HEK293 (cell line): ENCODE data around the gene SYNC.

Experiments used
- KLF9 ChIP-seq: fragments of 450-650 bp; formaldehyde crosslinking; IDR thresholded peaks from 2 replicates; pipeline ENCODE4 v1.5.1; 2016; ENCODE audit warnings: missing biosample characterization, missing genetic modification characterization, low read depth
- TCF7L2 ChIP-seq: IDR thresholded peaks from 2 replicates; pipeline ENCODE4 v1.6.1; 2011; ENCODE audit warnings: low read depth, mild to moderate bottlenecking, inconsistent platforms, low read length, moderate library complexity, borderline replicate concordance
- ZBTB7A ChIP-seq: fragments of 450-650 bp; formaldehyde crosslinking; IDR thresholded peaks from 2 replicates; pipeline ENCODE4 v1.5.1; 2016; ENCODE audit warnings: low read depth, missing biosample characterization, missing genetic modification characterization
- ZEB2 ChIP-seq: fragments of 450-650 bp; formaldehyde crosslinking; IDR thresholded peaks from 2 replicates; pipeline ENCODE4 v1.5.1; 2016; ENCODE audit warnings: missing biosample characterization, missing genetic modification characterization
- ZNF133 ChIP-seq: fragments of 450-650 bp; formaldehyde crosslinking; IDR thresholded peaks from 2 replicates; pipeline ENCODE4 v1.5.1; 2016; ENCODE audit warnings: missing biosample characterization, missing genetic modification characterization
- ZNF138 ChIP-seq: fragments of 450-650 bp; formaldehyde crosslinking; IDR thresholded peaks from 2 replicates; pipeline ENCODE4 v1.5.1; 2016; ENCODE audit warnings: missing biosample characterization, missing genetic modification characterization, borderline replicate concordance
- ZNF292 ChIP-seq: fragments of 450-650 bp; formaldehyde crosslinking; IDR thresholded peaks from 2 replicates; pipeline ENCODE4 v1.5.1; 2016; ENCODE audit warnings: low read depth, missing biosample characterization, missing genetic modification characterization, borderline replicate concordance
- TF ChIP-seq, protein P1 (sequence below): fragments of 450-650 bp; formaldehyde crosslinking; IDR thresholded peaks from 2 replicates; pipeline ENCODE4 v1.5.1; 2016; ENCODE audit warnings: missing biosample characterization, missing genetic modification characterization
- TF ChIP-seq, protein P2 (sequence below): fragments of 450-650 bp; formaldehyde crosslinking; IDR thresholded peaks from 2 replicates; pipeline ENCODE4 v1.5.1; 2016; ENCODE audit warnings: missing biosample characterization, missing genetic modification characterization, low read depth
- TF ChIP-seq, protein P3 (sequence below): fragments of 450-650 bp; formaldehyde crosslinking; IDR thresholded peaks from 2 replicates; pipeline ENCODE4 v1.5.1; 2016; ENCODE audit warnings: missing biosample characterization, missing genetic modification characterization, borderline replicate concordance
- TF ChIP-seq, protein P4 (sequence below): sonication (generic); formaldehyde crosslinking; IDR thresholded peaks from 2 replicates; pipeline ENCODE4 v1.8.1; 2022; ENCODE audit warnings: mild to moderate bottlenecking, moderate library complexity, missing genetic modification reagents
- TF ChIP-seq, protein P5 (sequence below): fragments of 450-650 bp; formaldehyde crosslinking; IDR thresholded peaks from 2 replicates; pipeline ENCODE4 v1.5.1; 2016; ENCODE audit warnings: missing biosample characterization, missing genetic modification characterization

DNA sequence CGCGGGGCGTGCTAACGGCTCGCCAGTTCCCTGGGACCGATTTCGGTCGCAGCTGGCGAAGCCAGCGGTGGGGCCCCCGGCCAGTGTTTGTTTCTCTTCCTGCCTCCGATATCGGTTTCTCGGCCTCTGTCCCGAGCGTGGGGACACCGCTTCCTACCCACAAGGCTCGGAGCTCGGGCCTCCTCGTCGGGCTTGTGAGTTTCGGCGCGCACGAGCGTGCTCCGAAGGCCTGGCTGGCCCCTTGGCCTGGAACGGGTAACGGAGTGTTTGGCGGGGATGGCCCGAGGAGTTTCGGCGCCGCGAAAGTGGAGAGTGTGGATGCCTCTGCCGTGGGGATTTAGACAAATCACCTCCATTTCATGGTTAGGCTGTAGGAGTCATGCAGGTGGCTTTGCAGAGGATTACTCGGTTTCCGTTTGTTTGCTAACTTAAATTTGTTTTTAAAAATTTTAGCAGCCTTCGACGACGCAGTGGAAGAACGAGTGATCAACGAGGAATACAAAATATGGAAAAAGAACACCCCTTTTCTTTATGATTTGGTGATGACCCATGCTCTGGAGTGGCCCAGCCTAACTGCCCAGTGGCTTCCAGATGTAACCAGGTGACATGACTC is 51.0 kb downstream of the SYNC start:
- TF ChIP-seq, protein P1, sequence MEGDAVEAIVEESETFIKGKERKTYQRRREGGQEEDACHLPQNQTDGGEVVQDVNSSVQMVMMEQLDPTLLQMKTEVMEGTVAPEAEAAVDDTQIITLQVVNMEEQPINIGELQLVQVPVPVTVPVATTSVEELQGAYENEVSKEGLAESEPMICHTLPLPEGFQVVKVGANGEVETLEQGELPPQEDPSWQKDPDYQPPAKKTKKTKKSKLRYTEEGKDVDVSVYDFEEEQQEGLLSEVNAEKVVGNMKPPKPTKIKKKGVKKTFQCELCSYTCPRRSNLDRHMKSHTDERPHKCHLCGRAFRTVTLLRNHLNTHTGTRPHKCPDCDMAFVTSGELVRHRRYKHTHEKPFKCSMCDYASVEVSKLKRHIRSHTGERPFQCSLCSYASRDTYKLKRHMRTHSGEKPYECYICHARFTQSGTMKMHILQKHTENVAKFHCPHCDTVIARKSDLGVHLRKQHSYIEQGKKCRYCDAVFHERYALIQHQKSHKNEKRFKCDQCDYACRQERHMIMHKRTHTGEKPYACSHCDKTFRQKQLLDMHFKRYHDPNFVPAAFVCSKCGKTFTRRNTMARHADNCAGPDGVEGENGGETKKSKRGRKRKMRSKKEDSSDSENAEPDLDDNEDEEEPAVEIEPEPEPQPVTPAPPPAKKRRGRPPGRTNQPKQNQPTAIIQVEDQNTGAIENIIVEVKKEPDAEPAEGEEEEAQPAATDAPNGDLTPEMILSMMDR (tag by site-specific recombination): no peak
- TF ChIP-seq ZNF292 (tag by site-specific recombination) (no peak), ZNF138 (no peak), ZEB2 (tag by site-specific recombination) (no peak), ZBTB7A (no peak), KLF9 (no peak), ZNF133 (tag by site-specific recombination) (no peak), TCF7L2 (no peak)
- TF ChIP-seq, protein P2, sequence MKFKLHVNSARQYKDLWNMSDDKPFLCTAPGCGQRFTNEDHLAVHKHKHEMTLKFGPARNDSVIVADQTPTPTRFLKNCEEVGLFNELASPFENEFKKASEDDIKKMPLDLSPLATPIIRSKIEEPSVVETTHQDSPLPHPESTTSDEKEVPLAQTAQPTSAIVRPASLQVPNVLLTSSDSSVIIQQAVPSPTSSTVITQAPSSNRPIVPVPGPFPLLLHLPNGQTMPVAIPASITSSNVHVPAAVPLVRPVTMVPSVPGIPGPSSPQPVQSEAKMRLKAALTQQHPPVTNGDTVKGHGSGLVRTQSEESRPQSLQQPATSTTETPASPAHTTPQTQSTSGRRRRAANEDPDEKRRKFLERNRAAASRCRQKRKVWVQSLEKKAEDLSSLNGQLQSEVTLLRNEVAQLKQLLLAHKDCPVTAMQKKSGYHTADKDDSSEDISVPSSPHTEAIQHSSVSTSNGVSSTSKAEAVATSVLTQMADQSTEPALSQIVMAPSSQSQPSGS: no peak
- TF ChIP-seq, protein P3, sequence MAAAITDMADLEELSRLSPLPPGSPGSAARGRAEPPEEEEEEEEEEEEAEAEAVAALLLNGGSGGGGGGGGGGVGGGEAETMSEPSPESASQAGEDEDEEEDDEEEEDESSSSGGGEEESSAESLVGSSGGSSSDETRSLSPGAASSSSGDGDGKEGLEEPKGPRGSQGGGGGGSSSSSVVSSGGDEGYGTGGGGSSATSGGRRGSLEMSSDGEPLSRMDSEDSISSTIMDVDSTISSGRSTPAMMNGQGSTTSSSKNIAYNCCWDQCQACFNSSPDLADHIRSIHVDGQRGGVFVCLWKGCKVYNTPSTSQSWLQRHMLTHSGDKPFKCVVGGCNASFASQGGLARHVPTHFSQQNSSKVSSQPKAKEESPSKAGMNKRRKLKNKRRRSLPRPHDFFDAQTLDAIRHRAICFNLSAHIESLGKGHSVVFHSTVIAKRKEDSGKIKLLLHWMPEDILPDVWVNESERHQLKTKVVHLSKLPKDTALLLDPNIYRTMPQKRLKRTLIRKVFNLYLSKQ (tag by site-specific recombination): no peak
- TF ChIP-seq, protein P4, sequence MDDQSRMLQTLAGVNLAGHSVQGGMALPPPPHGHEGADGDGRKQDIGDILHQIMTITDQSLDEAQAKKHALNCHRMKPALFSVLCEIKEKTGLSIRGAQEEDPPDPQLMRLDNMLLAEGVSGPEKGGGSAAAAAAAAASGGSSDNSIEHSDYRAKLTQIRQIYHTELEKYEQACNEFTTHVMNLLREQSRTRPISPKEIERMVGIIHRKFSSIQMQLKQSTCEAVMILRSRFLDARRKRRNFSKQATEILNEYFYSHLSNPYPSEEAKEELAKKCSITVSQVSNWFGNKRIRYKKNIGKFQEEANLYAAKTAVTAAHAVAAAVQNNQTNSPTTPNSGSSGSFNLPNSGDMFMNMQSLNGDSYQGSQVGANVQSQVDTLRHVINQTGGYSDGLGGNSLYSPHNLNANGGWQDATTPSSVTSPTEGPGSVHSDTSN (CRISPR knock-in tag): no peak
- TF ChIP-seq, protein P5, sequence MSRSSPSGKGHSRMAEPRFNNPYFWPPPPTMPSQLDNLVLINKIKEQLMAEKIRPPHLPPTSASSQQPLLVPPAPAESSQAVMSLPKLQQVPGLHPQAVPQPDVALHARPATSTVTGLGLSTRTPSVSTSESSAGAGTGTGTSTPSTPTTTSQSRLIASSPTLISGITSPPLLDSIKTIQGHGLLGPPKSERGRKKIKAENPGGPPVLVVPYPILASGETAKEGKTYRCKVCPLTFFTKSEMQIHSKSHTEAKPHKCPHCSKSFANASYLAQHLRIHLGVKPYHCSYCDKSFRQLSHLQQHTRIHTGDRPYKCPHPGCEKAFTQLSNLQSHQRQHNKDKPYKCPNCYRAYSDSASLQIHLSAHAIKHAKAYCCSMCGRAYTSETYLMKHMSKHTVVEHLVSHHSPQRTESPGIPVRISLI (tag by site-specific recombination): no peak
